ENCODE results near the gene ANKRD13B. TPM values are rescaled to one million over a fixed set of nuclear protein-coding genes. Genes with fewer than 3 reads are reported as not detected.

Gene ANKRD13B
- total and polyA plus RNA-seq, 2 of the 13 experiments (the other 11 are each of a cell fraction or from before 2014, with no cell fraction given) = 1.7 to 1.8 TPM

- TF ChIP-seq ARID5B (CRISPR knock-in tag; IDR thresholded peaks at IDR 0.05) (0 out of 2 replicates have a peak, but pooled peaks have one; percentile 13), ZNF747 (CRISPR knock-in tag; IDR thresholded peaks at IDR 0.05; ENCODE audit: borderline replicate concordance) (peak; percentile 53; the same call in 1 of the 2 replicates), ZNF678 (CRISPR knock-in tag; IDR thresholded peaks at IDR 0.05) (no peak), RNF2 (conservative IDR thresholded peaks at IDR 0.05; ENCODE audit: low read depth) (peak; percentile 53; the same call in 1 of the 2 replicates), ARID4A (CRISPR knock-in tag; IDR thresholded peaks at IDR 0.05; ENCODE audit: borderline replicate concordance) (peak; percentile 51; the same call in 1 of the 2 replicates), AFF4 (CRISPR knock-in tag; IDR thresholded peaks at IDR 0.05) (no peak), TAF1 (CRISPR knock-in tag; IDR thresholded peaks at IDR 0.05) (no peak; the same call in 1 of the 2 replicates), PHF20 (CRISPR knock-in tag; IDR thresholded peaks at IDR 0.05) (no peak; the same call in 1 of the 2 replicates), ZNF614 (CRISPR knock-in tag; IDR thresholded peaks at IDR 0.05; ENCODE audit: borderline replicate concordance) (no peak), SP5 (CRISPR knock-in tag; IDR thresholded peaks at IDR 0.05; ENCODE audit: borderline replicate concordance, low read depth) (no peak), ZNF790 (CRISPR knock-in tag; IDR thresholded peaks at IDR 0.05; ENCODE audit: borderline replicate concordance) (0 out of 2 replicates have a peak, but pooled peaks have one; percentile 69), ZNF446 (CRISPR knock-in tag; IDR thresholded peaks at IDR 0.05) (peak; percentile 35; the same call in 1 of the 2 replicates), ZFP82 (CRISPR knock-in tag; IDR thresholded peaks at IDR 0.05; ENCODE audit: borderline replicate concordance) (no peak), ZNF274 (CRISPR knock-in tag; IDR thresholded peaks at IDR 0.05) (no peak), NKX3-1 (CRISPR knock-in tag; IDR thresholded peaks at IDR 0.05) (no peak), REPIN1 (CRISPR knock-in tag; IDR thresholded peaks at IDR 0.05; ENCODE audit: borderline replicate concordance, low read depth) (0 out of 2 replicates have a peak, but pooled peaks have one; percentile 6), ZNF781 (CRISPR knock-in tag; IDR thresholded peaks at IDR 0.05; ENCODE audit: borderline replicate concordance, not compliant biosample characterization) (peak; percentile 7), ZNF7 (CRISPR knock-in tag; IDR thresholded peaks at IDR 0.05) (no peak)
These were observed 1.7 kb upstream of the ANKRD13B start (continued) for GRCh38 chr17:29591146-29591736.

Data from HepG2 (cell line).